Nephron progenitor cell (in vitro differentiated cells): ENCODE measurements around the gene CLEC2B.

Experiments used
- DNase-seq: peaks from one replicate; pipeline ENCODE4 v3.0.0; 2021
- H3K27ac Mint-ChIP-seq: 2 replicates; pipeline ENCODE4 v1.8.0; 2021; ENCODE audit warnings: mild to moderate bottlenecking, moderate library complexity, mixed read lengths
- H3K27me3 Mint-ChIP-seq: 2 replicates; pipeline ENCODE4 v1.8.0; 2021; ENCODE audit warnings: mild to moderate bottlenecking, low read depth, mixed read lengths; ENCODE audit not compliant: poor library complexity
- H3K36me3 Mint-ChIP-seq: 2 replicates; pipeline ENCODE4 v1.8.0; 2021; ENCODE audit warnings: low read depth, mixed read lengths
- H3K4me1 Mint-ChIP-seq: 2 replicates; pipeline ENCODE4 v1.8.0; 2021; ENCODE audit warnings: mixed read lengths
- H3K4me3 Mint-ChIP-seq: 2 replicates; pipeline ENCODE4 v1.8.0; 2021; ENCODE audit warnings: mild to moderate bottlenecking, moderate library complexity, mixed read lengths
- H3K9me3 Mint-ChIP-seq: 2 replicates; pipeline ENCODE4 v1.8.0; 2021; ENCODE audit warnings: mild to moderate bottlenecking, moderate library complexity, mixed read lengths
- CTCF ChIP-seq: fragments of 200-600 bp; sonication (generic); IDR thresholded peaks from 2 replicates; pipeline ENCODE4 v1.5.0; 2021; ENCODE audit warnings: antibody characterized with exemption

The CLEC2B gene

GRCh38 chr12:9869307-9870161, at the start of gene CLEC2B:
TSS of gene CLEC2B (minus strand) at chr12:9869354.
- no peaks in the 10 kb centered on the region for H3K36me3 Mint-ChIP-seq
- DNase-seq: no peak
- H3K9me3 Mint-ChIP-seq: no peaks in the 10 kb centered on the region
- H3K27me3 Mint-ChIP-seq: peaks cover 2% of the 10 kb centered on the region
- no peak within 1 kb of the TSS for H3K27ac Mint-ChIP-seq
- no peak within 1 kb of the TSS for H3K4me3 Mint-ChIP-seq
- TF ChIP-seq CTCF: no peak
- H3K4me1 Mint-ChIP-seq: peaks cover 5% of the 10 kb centered on the region

GRCh38 chr12:9911708-9912107, 42.6 kb upstream of the CLEC2B start:
- Mint-ChIP-seq H3K4me1 (peaks cover 20% of the 10 kb centered on the region), H3K4me3 (no peak overlapping the region), H3K9me3 (peaks cover 67% of the 10 kb centered on the region), H3K27me3 (no peaks in the 10 kb centered on the region), H3K36me3 (peaks cover 33% of the 10 kb centered on the region), H3K27ac (peak overlapping the region; percentile 72)
- no peak for DNase-seq
- TF ChIP-seq CTCF: no peak

GRCh38 chr12:9910716-9911421, 41.7 kb upstream of the CLEC2B start:
- H3K4me3 Mint-ChIP-seq: peak overlapping the region; percentile 10
- peaks cover 71% of the 10 kb centered on the region for H3K9me3 Mint-ChIP-seq
- no peaks in the 10 kb centered on the region for H3K27me3 Mint-ChIP-seq
- H3K4me1 Mint-ChIP-seq: peaks cover 20% of the 10 kb centered on the region
- H3K36me3 Mint-ChIP-seq: peaks cover 35% of the 10 kb centered on the region
- DNase-seq: no peak
- H3K27ac Mint-ChIP-seq: peak overlapping the region; percentile 72
- TF ChIP-seq CTCF: no peak

- Mint-ChIP-seq H3K27me3 (no peaks in the 10 kb centered on the region), H3K27ac (no peak overlapping the region), H3K9me3 (peaks cover 80% of the 10 kb centered on the region), H3K36me3 (peaks cover 42% of the 10 kb centered on the region), H3K4me3 (peak overlapping the region; percentile 13), H3K4me1 (peaks cover 20% of the 10 kb centered on the region)
- no peak for TF ChIP-seq CTCF
- DNase-seq: no peak
Observed at GRCh38 chr12:9909724-9910123, 40.6 kb upstream of the CLEC2B start.

- H3K4me3 Mint-ChIP-seq: no peak overlapping the region
- TF ChIP-seq CTCF: no peak
- no peak for DNase-seq
- H3K9me3 Mint-ChIP-seq: peaks cover 70% of the 10 kb centered on the region
- H3K27ac Mint-ChIP-seq: no peak overlapping the region
- H3K4me1 Mint-ChIP-seq: peaks cover 20% of the 10 kb centered on the region
- peaks cover 46% of the 10 kb centered on the region for H3K36me3 Mint-ChIP-seq
- H3K27me3 Mint-ChIP-seq: no peaks in the 10 kb centered on the region
Observed at GRCh38 chr12:9908350-9908749, 39.2 kb upstream of the CLEC2B start.
